Stimulated activated CD4-positive, alpha-beta T cell treated with anti-CD3 and anti-CD28 coated beads, TNF-alpha, amount 100 ng/mL, for 4 hours (primary cell): ENCODE results near the gene GJD3.

Source experiments
- DNase-seq, 3 experiments: peaks; one replicate each; pipeline ENCODE4 v3.0.0-alpha.2; 2020; ENCODE audit warnings: low read depth in 3 of 3

The GJD3 gene

DNA sequence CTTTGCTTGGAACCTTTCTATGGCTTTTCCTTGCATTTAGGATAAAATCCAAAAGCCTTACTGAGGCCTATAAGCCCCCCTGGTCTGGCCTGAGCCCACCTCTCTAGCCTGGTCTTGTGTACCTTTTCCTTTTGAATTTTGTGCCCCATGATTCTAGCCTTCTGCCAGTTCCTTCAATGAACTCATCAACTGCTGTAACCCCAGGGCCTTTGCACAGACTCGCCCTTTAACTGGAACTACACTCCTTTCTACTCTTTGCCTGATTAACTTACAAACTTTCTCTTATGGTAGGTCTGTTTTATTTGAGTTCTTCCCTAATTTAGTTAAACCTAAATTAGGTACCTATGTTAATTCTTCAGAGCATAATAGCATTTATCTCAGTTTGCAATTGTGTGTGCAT is 24.2 kb downstream of the GJD3 start:
- DNase-seq, result no peak

DNA sequence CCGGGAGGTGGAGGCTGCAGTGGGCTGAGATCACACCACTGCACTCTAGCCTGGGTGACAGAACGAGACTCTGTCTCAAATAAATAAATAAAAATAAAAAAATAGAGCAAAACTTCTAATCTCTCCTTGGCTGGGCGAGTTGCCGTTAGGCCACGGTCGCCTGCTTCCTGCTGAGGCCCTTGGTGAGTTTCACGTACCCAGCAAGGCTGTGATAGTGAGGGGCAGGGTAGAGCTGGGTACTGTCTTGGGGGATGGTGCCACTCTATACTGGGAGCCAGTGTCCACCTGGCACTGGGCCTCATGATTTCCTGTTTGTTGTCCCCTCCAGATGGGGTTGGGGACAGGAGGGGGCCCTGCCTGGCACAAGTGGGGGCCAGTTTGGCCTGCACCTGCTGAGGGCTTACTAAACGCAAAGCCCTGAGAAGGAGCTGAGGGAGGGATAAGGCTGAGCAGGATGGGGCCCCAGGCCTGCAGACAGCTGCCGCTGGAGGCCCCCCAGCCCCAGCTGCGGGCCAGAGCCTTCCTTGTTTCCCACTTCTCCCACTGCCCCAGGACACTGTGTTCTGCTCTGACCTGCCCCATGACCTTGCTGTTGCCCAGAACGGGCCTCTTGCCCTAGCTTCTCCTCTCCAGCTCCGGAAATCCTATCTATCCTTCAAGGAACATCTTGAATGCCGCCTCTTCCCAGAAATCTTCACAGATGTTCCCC is 25.4 kb downstream of the GJD3 start:
- no peak for DNase-seq

DNA sequence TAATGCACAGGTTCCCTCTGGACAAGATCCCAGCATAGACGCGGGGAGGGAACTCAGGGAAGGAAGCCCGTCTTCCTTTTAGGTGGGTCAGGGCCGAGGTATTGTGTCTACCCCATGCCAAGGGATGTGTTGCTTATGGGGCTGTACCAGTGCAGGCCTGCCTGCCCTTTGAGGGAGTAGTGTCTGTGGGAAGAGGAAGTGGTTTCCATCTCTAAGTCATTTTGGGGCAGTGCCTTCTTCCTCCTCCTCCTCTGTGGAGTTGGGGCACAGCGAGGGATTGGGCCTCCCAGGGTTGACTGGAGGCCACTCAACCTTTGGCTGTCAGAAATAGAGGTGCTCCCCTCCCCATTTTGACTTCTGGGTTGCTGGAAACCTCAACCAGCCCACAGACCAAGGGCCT is 26.5 kb downstream of the GJD3 start:
- DNase-seq, result no peak

GRCh38 chr17:40337351-40337750 is 27.2 kb downstream of the GJD3 start:
- no peak for DNase-seq

GRCh38 chr17:40335620-40336019 is 28.9 kb downstream of the GJD3 start:
- no peak for DNase-seq

DNA sequence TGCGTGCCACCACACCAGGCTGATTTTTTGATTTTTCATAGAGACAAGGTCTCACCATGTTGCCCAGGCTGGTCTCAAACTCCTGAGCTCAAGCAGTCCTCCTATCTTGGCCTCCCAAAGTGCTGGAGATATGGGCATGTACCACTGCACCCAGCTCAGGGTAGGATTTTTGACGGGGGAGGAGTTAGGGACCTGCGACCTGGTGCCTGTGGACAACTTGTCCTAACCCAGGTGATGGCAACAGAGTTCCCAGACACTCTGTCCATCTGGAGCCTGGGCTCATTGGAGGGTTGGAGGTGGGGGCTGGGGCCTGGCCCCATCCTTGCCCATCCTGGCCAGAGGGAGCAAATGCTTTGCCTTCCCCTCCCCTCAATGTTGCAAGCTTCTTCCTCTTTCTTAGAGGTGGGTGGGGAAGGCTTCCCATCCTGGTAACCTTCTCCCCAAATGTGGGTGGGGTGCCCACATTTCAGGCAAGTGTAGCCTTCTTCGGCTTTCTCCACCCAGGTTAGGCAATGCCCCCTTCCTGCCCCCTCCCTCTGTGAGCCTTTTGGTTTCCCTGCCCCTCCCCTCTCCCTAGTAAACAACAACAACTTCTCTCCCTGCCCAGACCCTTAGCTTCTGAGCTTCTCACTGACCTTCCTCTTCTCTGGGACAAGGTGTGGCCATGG is 30.6 kb downstream of the GJD3 start:
- DNase-seq, result no peak

GRCh38 chr17:40331743-40332641 is 32.5 kb downstream of the GJD3 start:
- DNase-seq, result no peak

DNA sequence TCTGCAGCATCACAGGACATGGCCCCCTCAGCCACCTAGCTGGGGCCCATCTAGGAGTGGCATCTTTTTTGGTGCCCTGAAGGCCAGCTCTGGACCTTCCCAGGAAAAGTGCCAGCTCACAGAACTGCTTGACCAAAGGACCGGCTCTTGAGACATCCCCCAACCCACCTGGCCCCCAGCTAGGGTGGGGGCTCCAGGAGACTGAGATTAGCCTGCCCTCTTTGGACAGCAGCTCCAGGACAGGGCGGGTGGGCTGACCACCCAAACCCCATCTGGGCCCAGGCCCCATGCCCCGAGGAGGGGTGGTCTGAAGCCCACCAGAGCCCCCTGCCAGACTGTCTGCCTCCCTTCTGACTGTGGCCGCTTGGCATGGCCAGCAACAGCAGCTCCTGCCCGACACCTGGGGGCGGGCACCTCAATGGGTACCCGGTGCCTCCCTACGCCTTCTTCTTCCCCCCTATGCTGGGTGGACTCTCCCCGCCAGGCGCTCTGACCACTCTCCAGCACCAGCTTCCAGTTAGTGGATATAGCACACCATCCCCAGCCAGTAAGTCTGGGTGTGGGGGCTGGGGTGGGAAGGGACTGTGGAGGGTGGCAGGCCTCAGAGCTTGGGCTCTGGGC is 33.6 kb downstream of the GJD3 start:
- DNase-seq, result no peak

GRCh38 chr17:40329839-40330794 is 34.4 kb downstream of the GJD3 start:
- no peak for DNase-seq

- DNase-seq, result no peak
These were observed 36.2 kb downstream of the GJD3 start for GRCh38 chr17:40328386-40328766.

- no peak for DNase-seq
These were observed 36.7 kb downstream of the GJD3 start for GRCh38 chr17:40327735-40328385.

DNA sequence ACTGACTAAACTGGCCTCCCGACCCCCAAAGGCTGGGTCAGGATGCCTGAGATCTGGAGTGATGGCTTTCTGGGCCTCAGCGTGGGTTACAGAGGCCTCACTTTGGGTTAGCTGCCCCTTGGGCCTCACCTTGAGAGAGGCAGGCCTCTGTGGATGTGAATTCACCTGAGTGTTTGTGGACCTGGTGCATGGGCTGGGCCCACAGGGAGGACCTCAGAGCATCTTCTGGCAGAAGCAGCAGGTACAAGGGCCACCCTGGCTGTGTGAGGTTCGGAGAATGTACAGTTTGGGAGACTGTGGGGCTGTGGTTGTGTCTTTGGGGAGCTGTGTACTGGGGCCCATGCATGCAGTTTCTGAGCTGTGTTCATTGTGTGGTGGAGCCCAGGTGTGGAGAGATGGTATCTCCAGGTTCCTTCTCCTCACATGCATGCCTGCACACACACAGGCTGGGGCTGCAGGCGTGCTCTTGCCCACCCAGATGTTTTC is 37.2 kb downstream of the GJD3 start:
- no peak for DNase-seq

- DNase-seq, result no peak
These were observed 37.7 kb downstream of the GJD3 start for GRCh38 chr17:40326832-40327199.

DNA sequence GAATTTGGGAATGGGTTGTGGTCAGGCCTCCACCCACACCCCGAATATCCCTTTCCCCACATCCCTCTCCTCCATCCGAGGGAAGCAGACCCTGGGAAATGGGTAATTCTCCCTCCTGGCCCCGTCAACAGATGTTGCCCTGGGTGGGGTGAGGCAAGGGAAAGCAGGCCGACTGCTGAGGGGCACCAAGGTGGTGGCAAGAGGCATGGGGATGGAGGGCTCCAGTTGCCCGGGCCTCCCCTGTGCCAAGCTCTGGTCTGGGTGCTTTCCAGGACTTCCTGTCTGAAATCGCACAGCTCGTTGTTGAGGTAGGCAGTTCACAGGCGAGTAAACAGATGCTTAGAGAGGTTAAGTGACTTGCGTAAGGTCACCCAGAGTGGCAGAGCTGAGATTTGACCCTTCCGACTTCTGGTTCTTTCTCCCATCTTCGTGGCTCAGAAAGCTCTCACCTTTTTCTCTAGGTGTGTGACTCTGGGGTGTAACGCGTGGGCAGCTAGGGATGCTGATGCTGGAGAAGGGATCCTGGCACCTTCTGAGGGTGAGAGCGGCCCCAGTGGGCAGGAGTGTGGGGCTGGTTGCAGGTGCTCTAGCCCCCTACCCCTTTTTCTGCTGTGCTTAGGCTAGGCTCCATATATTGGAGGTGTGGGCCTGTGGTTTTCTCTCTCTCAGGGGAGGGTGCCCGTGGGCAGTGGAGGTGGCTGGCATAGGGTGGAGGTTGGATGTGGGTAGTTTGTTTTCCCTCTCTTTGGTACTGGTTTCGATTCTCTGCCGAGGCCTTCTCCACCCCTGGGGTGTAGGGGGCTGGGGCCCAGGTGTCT is 38.3 kb downstream of the GJD3 start:
- DNase-seq, result no peak

DNA sequence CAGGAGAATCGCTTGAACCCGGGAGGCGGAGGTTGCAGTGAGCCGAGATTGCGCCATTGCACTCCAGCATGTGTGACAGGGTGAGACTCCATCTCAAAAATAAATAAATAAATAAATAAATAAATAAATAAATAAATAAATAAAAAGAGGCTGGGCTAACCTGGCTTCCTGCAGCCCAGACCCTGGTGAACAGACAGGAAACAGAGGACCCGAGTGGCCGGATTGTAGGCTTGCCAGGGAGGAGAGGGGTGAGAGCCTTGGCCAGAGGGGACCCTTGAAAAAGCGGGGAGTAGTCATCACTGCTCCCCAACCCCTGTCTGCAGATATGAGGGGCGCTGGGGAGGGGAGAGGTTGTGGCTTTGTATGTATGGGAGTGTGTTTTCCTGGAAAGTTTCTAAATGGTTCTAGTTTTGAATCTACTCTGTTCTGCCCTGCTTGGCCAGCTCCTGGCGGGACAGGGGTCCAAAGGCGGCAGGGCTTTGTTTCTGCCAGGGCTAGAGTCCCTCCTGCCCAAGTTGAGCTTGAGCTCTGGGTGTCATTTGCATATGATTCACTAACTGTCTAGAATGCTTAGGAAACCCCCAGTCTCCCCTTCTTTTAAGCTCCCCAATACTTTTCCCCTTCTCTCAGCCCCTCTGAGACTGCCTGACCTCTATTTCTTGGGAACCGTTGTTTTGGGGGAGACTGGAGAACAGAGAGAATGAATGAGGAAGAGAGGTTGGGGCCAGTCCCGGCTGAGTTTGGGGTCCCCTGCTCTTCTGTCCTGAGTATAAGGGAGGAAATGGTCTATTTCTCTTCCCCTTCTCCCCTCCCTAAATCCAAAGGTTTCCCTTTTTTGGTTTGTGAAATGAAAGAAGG is 39.2 kb downstream of the GJD3 start:
- DNase-seq, result no peak

GRCh38 chr17:40323391-40324381 is 40.9 kb downstream of the GJD3 start:
- peak in 1 of 3 experiments; percentile 70 for DNase-seq
